ENCODE data around the gene ZNF619.

DNA sequence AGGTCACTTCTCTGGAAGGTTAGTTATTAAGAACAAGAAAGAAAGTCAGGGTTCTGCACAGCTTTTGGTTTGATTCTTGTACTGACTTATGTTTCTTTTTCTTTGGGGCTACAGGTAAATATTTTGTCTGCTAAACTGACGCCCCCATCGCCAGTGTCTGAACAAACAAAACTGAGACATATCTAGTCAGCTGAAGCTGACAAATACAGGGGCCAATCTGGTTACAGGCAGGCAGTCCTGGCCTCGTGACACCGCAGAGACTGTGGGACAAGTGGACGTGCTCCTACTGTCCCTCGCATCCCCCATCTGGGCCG lies 24.4 kb upstream of the ZNF619 start:
- TF ChIP-seq NRF1 (IDR thresholded peaks at IDR 0.05; ENCODE audit: low read depth, low read length): no peak
- no peak for TF ChIP-seq MAX (IDR thresholded peaks at IDR 0.05; ENCODE audit: low read depth)
